DND-41 (cell line): ENCODE data around the gene KAZN.

Source experiments
- ATAC-seq: fragments of 200-7000 bp; cut with Tn5 transposase; 3 replicates; pipeline ENCODE4 v1.9.1; 2021; ENCODE audit warnings: low read depth; ENCODE audit not compliant: insufficient read depth
- DNase-seq: peaks from one replicate; pipeline ENCODE4 v3.0.0-alpha.2; 2020
- H2AFZ ChIP-seq: 2 replicates; pipeline ENCODE4 v1.6.0; 2012; ENCODE audit warnings: low read depth, low read length
- H3K27ac ChIP-seq: 2 replicates; pipeline ENCODE4 v1.5.1; 2012; ENCODE audit warnings: low read length, inconsistent platforms
- H3K27me3 ChIP-seq: fragments of 200-600 bp; sonication (generic); 2 replicates; pipeline ENCODE4 v1.6.0; 2012; ENCODE audit warnings: low read length, mild to moderate bottlenecking, inconsistent platforms; ENCODE audit not compliant: insufficient read depth, poor library complexity
- H3K36me3 ChIP-seq: 2 replicates; pipeline ENCODE4 v1.5.1; 2012; ENCODE audit warnings: low read length, inconsistent platforms; ENCODE audit not compliant: insufficient read depth
- H3K4me1 ChIP-seq: 2 replicates; pipeline ENCODE4 v1.5.1; 2012; ENCODE audit warnings: mild to moderate bottlenecking, low read length; ENCODE audit not compliant: insufficient read depth
- H3K4me2 ChIP-seq: 2 replicates; pipeline ENCODE4 v1.6.0; 2012; ENCODE audit warnings: mild to moderate bottlenecking, moderate library complexity, low read length, inconsistent platforms; ENCODE audit not compliant: insufficient read depth
- H3K4me3 ChIP-seq, 2 experiments: fragments of 200-600 bp in 1 of 2; shearing (Covaris generic) in 1 of 2; 2 replicates each; pipeline ENCODE4 v1.5.1; 2012 to 2016; ENCODE audit warnings: inconsistent platforms in 2 of 2, low read length in 2 of 2, mild to moderate bottlenecking in 2 of 2, low read depth in 1 of 2, moderate library complexity in 1 of 2
- H3K79me2 ChIP-seq: 2 replicates; pipeline ENCODE4 v1.6.0; 2012; ENCODE audit warnings: low read length, inconsistent platforms; ENCODE audit not compliant: insufficient read depth
- H3K9ac ChIP-seq: 2 replicates; pipeline ENCODE4 v1.6.0; 2012; ENCODE audit warnings: low read depth, mild to moderate bottlenecking, inconsistent platforms, low read length, moderate library complexity
- H3K9me3 ChIP-seq: 2 replicates; pipeline ENCODE4 v1.5.1; 2012; ENCODE audit warnings: low read length, moderate library complexity, mild to moderate bottlenecking, inconsistent platforms; ENCODE audit not compliant: insufficient read depth, severe bottlenecking
- H4K20me1 ChIP-seq: 2 replicates; pipeline ENCODE4 v1.6.0; 2012; ENCODE audit warnings: low read length; ENCODE audit not compliant: insufficient read depth
- EZH2 ChIP-seq: IDR thresholded peaks from 3 replicates; pipeline ENCODE4 v1.6.1; 2012; ENCODE audit warnings: borderline replicate concordance, low read depth, mild to moderate bottlenecking, moderate library complexity, low read length, inconsistent platforms; ENCODE audit not compliant: severe bottlenecking
- TF ChIP-seq, protein P1 (sequence below): IDR thresholded peaks from 2 replicates; pipeline ENCODE4 v1.5.1; 2012; ENCODE audit warnings: borderline replicate concordance, low read length, moderate library complexity, mild to moderate bottlenecking; ENCODE audit not compliant: poor library complexity, severe bottlenecking; ENCODE audit errors: extremely low read depth

The KAZN gene

DNA sequence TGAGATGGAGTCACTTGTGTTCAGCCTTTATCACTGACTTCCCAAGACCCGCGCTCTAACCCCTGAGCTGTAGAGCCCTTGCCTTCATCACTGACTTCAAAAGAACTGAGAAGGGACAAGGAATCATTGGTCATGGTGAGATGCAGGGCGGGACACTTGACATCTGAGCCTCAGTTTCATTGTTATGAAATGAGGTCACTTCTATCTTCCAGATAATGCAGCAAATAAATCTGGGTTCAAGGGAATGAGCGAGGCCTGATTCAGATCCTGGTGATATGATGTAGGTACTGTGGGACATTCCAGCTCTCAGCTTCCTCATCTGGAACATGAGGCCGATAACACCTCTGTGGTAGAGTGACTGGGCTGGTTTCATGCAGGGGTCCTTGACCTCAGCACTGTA lies 13.8 kb downstream of the KAZN start:
- Histone ChIP-seq H3K79me2 (no peaks in the 10 kb centered on the region), H3K36me3 (no peaks in the 10 kb centered on the region), H4K20me1 (no peaks in the 10 kb centered on the region), H3K4me1 (no peaks in the 10 kb centered on the region), H3K27me3 (no peaks in the 10 kb centered on the region), H3K4me2 (no peak overlapping the region), H3K9ac (no peak overlapping the region), H3K27ac (no peak overlapping the region), H3K4me3 (no peak overlapping the region), H3K9me3 (no peaks in the 10 kb centered on the region), H2AFZ (no peak overlapping the region)
- no peak for TF ChIP-seq EZH2
- TF ChIP-seq, protein P1, sequence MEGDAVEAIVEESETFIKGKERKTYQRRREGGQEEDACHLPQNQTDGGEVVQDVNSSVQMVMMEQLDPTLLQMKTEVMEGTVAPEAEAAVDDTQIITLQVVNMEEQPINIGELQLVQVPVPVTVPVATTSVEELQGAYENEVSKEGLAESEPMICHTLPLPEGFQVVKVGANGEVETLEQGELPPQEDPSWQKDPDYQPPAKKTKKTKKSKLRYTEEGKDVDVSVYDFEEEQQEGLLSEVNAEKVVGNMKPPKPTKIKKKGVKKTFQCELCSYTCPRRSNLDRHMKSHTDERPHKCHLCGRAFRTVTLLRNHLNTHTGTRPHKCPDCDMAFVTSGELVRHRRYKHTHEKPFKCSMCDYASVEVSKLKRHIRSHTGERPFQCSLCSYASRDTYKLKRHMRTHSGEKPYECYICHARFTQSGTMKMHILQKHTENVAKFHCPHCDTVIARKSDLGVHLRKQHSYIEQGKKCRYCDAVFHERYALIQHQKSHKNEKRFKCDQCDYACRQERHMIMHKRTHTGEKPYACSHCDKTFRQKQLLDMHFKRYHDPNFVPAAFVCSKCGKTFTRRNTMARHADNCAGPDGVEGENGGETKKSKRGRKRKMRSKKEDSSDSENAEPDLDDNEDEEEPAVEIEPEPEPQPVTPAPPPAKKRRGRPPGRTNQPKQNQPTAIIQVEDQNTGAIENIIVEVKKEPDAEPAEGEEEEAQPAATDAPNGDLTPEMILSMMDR, result no peak
- DNase-seq (no peak), ATAC-seq (no peak)

GRCh38 chr1:14613926-14614325 lies 15.4 kb downstream of the KAZN start:
- Histone ChIP-seq H2AFZ (no peak overlapping the region), H3K79me2 (no peaks in the 10 kb centered on the region), H3K27me3 (no peaks in the 10 kb centered on the region), H3K4me1 (no peaks in the 10 kb centered on the region), H3K36me3 (no peaks in the 10 kb centered on the region), H4K20me1 (no peaks in the 10 kb centered on the region), H3K9ac (no peak overlapping the region), H3K9me3 (peaks cover 3% of the 10 kb centered on the region), H3K27ac (no peak overlapping the region), H3K4me3 (no peak overlapping the region), H3K4me2 (no peak overlapping the region)
- TF ChIP-seq, protein P1, result no peak
- no peak for TF ChIP-seq EZH2
- DNase-seq (no peak), ATAC-seq (no peak)

- no peak overlapping the region for H3K4me3 ChIP-seq
- no peaks in the 10 kb centered on the region for H3K36me3 ChIP-seq
- no peak overlapping the region for H3K9ac ChIP-seq
- H3K27me3 ChIP-seq, result no peaks in the 10 kb centered on the region
- no peaks in the 10 kb centered on the region for H3K4me1 ChIP-seq
- DNase-seq (no peak), ATAC-seq (no peak)
- no peak overlapping the region for H3K27ac ChIP-seq
- TF ChIP-seq EZH2, result no peak
- TF ChIP-seq, protein P1, result no peak
- no peaks in the 10 kb centered on the region for H3K79me2 ChIP-seq
- H3K4me2 ChIP-seq, result no peak overlapping the region
- no peak overlapping the region for H2AFZ ChIP-seq
- H4K20me1 ChIP-seq, result no peaks in the 10 kb centered on the region
- peaks cover 3% of the 10 kb centered on the region for H3K9me3 ChIP-seq
Measured at GRCh38 chr1:14614341-14614740, 15.9 kb downstream of the KAZN start.
